SJCRH30 (cell line): ENCODE data around the gene LCN1. TPM values are rescaled to one million over a fixed set of nuclear protein-coding genes. Genes with fewer than 3 reads are reported as not detected.
A peak's percentile ranks its signal among the peaks of the same experiment; 100 is the strongest.

Source experiments
- DNase-seq, 2 experiments: peaks; one replicate each; pipeline ENCODE4 v3.0.0-alpha.2; 2015 to 2020
- H3K27ac ChIP-seq: fragments of 250-450 bp; sonication (Bioruptor Pico); 2 replicates; pipeline ENCODE4 v1.5.1; 2020; ENCODE audit warnings: mild to moderate bottlenecking, moderate library complexity
- H3K27me3 ChIP-seq: fragments of 250-450 bp; sonication (Bioruptor Pico); 2 replicates; pipeline ENCODE4 v1.5.1; 2020; ENCODE audit warnings: mild to moderate bottlenecking, moderate library complexity
- H3K36me3 ChIP-seq: fragments of 250-450 bp; sonication (Bioruptor Pico); 2 replicates; pipeline ENCODE4 v1.5.1; 2020; ENCODE audit warnings: mild to moderate bottlenecking, moderate library complexity
- H3K4me1 ChIP-seq: fragments of 250-450 bp; sonication (Bioruptor Pico); 2 replicates; pipeline ENCODE4 v1.5.1; 2020; ENCODE audit warnings: mild to moderate bottlenecking, moderate library complexity
- H3K4me3 ChIP-seq: fragments of 250-450 bp; sonication (Bioruptor Pico); 2 replicates; pipeline ENCODE4 v1.5.1; 2020; ENCODE audit warnings: mild to moderate bottlenecking, moderate library complexity
- H3K9me3 ChIP-seq: fragments of 250-450 bp; sonication (Bioruptor Pico); replicated peaks from 2 replicates; pipeline ENCODE4 v1.5.1; 2020; ENCODE audit warnings: mild to moderate bottlenecking, moderate library complexity
- total RNA-seq: library from RNA; depleted of rRNA; stranded (reverse); fragments of >200 nt; shearing (Covaris generic); gene quantifications from 2 replicates; pipeline ENCODE4 v1.2.3, GENCODE V29; 2014; rRNA removed

LCN1 gene
- total RNA-seq = not detected in 2 replicates

GRCh38 chr9:135520916-135521607, at the start of gene LCN1:
TSS of gene LCN1 (plus strand) at chr9:135521440. CDS start at chr9:135521498, 58 bp downstream.
- no peaks in the 10 kb centered on the region for H3K36me3 ChIP-seq
- peaks cover 5% of the 10 kb centered on the region; the same call in 1 of the 2 replicates for H3K27me3 ChIP-seq
- no peak for DNase-seq

DNA sequence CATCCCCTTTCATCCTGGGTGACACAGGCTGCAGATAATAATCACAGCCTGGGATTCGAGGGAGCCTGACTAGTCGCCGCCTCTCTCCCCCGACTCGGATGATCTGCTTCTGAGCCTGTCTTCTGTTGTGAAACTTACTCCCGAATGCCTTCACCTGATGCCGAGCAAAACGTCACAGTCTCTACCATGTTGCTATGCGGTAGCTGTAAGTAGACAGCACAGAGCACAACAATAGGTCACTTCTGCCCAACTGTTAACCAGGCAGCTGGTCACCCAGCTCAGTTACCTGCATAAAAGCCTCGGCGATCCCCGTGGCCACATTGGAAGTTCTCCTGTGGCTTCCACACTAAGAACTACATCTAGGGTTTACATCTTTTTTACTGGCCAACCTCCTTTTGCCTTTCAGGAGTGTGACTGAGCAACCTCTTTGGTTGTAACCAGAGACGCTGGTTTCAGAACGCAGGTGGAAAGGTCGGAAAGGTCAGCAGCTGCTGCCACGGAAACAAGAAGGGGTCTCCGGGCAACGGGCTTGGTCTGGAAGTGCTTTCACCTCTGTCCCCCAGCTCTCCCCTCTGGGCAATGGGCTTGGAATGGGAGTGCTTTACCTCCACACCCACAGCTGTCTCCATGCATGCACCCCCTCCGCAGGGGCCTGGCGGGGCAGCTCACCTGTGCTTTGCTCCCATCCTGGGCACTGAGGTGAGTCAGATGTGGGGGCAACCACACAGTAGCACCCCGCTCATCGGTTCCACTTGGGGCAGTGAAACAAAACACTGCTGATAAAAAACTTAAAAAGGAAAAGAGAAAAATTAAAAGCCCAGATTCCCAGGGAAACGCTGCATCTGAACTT, 49.2 kb upstream of the LCN1 start:
- H3K4me1 ChIP-seq = peaks cover 15% of the 10 kb centered on the region
- no peak overlapping the region for H3K4me3 ChIP-seq
- peaks cover 20% of the 10 kb centered on the region; the same call in 1 of the 2 replicates for H3K27me3 ChIP-seq
- no peaks in the 10 kb centered on the region for H3K36me3 ChIP-seq
- H3K27ac ChIP-seq = no peak overlapping the region
- no peaks in the 10 kb centered on the region for H3K9me3 ChIP-seq
- peak; percentile 32 to 39 for DNase-seq

More at GRCh38 chr9:135520916-135521607, at the start of gene LCN1:
- no peak within 1 kb of the TSS for H3K27ac ChIP-seq
- no peaks in the 10 kb centered on the region for H3K9me3 ChIP-seq
- H3K4me3 ChIP-seq = no peak within 1 kb of the TSS
- H3K4me1 ChIP-seq = no peaks in the 10 kb centered on the region

DNA sequence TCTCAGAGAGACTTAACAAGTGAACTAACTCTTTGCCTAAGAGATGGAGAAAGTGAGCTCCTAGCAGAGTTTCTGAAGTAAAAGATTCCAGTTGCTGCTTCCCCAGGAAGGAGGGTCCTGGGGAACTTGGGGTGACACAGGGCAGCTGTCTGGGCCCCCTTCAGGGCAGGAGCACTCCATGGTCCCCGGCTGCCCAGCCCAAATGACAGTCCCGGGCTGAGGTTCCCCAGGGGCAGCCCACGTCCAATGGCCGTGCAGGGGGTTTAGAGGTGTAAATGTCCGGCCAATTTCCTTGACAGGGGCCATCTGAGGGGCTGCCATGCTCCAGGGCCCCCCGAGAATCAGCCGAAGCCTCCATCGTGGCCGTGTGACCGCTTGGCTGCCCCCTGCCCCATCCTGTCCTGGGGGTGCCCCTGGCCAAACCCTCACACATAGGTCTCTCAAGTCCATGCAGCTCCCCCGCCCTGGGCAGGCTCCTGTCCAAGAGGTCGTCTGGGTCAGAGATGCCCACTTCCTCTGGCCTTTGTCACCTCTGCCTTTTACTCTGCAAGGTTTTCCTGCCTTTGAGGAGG, 47.2 kb upstream of the LCN1 start:
- Histone ChIP-seq H3K4me3 (no peak overlapping the region), H3K36me3 (no peaks in the 10 kb centered on the region), H3K27ac (no peak overlapping the region), H3K9me3 (no peaks in the 10 kb centered on the region), H3K4me1 (peaks cover 15% of the 10 kb centered on the region), H3K27me3 (peaks cover 24% of the 10 kb centered on the region)
- no peak for DNase-seq

GRCh38 chr9:135474915-135475314, 46.3 kb upstream of the LCN1 start:
- peaks cover 15% of the 10 kb centered on the region for H3K4me1 ChIP-seq
- no peaks in the 10 kb centered on the region for H3K9me3 ChIP-seq
- H3K36me3 ChIP-seq = no peaks in the 10 kb centered on the region
- no peak overlapping the region for H3K4me3 ChIP-seq
- H3K27ac ChIP-seq = no peak overlapping the region
- peaks cover 24% of the 10 kb centered on the region for H3K27me3 ChIP-seq
- DNase-seq = peak in 1 of 2 experiments; percentile 43

GRCh38 chr9:135476561-135477355, 44.5 kb upstream of the LCN1 start:
- H3K27me3 ChIP-seq = peaks cover 16% of the 10 kb centered on the region
- DNase-seq = no peak

DNA sequence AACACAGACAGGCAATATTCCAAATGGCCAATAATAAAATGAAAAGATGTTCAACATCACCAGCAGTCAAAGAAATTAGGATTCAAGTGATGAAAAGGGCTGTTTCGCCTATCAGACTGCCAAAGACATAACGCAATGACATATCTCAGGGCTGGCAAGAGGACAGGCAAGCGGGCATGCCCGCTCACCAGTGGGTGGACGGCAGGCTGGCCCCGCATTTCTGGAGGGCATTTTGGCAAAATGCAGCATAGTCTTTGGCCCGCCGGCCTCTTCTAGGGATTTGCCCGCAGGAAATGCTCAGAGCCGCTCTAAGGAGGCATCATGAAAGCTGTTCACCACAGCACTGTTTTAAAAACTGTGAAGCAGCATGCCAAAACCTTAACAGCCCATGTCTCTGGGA, 43.0 kb upstream of the LCN1 start:
- peaks cover 11% of the 10 kb centered on the region for H3K27me3 ChIP-seq
- no peak overlapping the region for H3K27ac ChIP-seq
- no peaks in the 10 kb centered on the region for H3K36me3 ChIP-seq
- DNase-seq = no peak
- no peaks in the 10 kb centered on the region for H3K4me1 ChIP-seq
- no peaks in the 10 kb centered on the region for H3K9me3 ChIP-seq
- no peak overlapping the region for H3K4me3 ChIP-seq

More at GRCh38 chr9:135476561-135477355, 44.5 kb upstream of the LCN1 start:
- H3K9me3 ChIP-seq = no peaks in the 10 kb centered on the region
- H3K4me3 ChIP-seq = no peak overlapping the region
- H3K4me1 ChIP-seq = peaks cover 7% of the 10 kb centered on the region
- H3K27ac ChIP-seq = no peak overlapping the region
- no peaks in the 10 kb centered on the region for H3K36me3 ChIP-seq

GRCh38 chr9:135478829-135479468, 42.3 kb upstream of the LCN1 start:
- Histone ChIP-seq H3K36me3 (no peaks in the 10 kb centered on the region), H3K4me3 (peak overlapping the region; percentile 27), H3K27me3 (peaks cover 9% of the 10 kb centered on the region), H3K9me3 (no peaks in the 10 kb centered on the region), H3K27ac (no peak overlapping the region), H3K4me1 (no peaks in the 10 kb centered on the region)
- no peak for DNase-seq

DNA sequence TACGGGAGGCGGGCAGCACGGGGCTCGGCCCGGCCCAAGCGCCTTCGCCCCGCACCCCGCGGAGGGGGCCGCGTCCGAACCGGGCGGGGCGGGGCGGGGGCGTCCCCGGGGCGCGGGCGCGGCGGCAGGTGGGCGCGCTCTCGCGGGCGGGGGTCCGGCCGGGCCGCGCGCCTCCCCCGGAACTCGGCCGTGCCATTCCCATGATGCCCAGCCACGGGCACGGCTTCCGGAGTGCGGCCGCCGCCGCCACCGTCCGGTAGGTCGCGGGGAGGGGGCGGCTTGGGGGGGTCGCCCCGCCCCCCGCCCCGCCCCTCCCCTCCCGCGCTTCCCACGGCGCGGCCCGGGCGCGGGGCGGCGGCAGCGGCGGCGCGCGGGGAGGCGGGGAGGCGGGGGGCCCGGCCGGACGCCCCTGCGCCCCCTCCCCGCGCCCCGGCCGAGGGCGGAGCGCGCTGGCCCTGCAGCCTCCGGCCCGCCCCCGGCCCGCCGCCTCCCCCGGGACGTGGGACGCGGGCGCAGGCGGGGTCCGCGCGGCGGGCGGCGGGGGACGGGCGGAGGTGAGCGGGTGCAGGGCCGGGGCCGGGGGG, 41.7 kb upstream of the LCN1 start, which contains the start of gene PPP1R26:
TSS of gene PPP1R26 (plus strand) at position 314 of the 584 bp plus-strand sequence. CDS start 4,729 bp downstream, outside the sequence.
- Histone ChIP-seq H3K27ac (no peak within 1 kb of the TSS), H3K27me3 (peaks cover 5% of the 10 kb centered on the region), H3K36me3 (no peaks in the 10 kb centered on the region), H3K4me1 (no peaks in the 10 kb centered on the region), H3K4me3 (peak within 1 kb of the TSS; percentile 70), H3K9me3 (no peaks in the 10 kb centered on the region)
- DNase-seq = no peak

DNA sequence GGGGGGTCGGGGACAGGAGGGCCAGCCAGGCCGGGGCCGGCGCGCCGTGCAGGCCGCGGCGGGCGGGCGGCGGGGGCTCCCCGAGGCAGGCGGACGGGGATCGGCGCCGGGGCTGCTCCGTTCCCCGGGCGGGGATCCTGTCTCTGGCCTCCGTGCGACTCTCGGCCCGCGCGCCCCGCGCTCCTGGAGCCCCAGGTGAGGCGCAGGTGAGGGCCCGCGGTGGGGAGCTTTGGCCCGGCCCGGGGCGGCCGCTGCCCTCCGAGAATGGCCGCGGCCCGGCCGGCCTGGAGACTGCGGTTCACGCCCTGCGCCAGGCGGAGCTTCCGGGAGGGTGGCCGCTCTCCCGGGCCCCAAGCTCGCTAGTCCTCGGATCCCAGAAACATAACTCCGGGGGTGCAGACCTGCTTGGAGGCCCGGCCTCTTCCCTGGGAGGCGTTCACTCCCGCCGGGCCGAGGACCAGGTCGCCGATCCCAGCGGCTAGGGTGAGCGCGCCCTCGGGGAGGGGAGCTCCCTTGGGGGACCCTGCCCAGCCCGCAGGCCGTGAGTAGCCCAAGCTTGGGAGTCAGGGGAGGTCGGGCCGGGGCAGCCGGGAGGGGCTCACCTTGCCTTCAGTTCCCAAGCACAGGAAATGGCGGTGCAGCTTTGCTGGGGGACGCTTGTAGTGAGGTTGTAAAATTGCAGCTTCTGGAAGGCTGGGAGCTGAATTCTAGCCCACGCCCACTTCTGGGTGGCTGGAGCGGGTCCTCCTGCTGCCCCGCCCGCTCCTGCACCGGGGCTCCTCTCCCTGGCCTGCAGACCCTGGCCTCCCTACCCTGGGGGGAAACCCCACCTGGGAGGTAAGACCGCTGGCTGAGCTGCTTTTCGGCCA, 40.9 kb upstream of the LCN1 start:
- H3K27ac ChIP-seq = no peak overlapping the region
- H3K9me3 ChIP-seq = no peaks in the 10 kb centered on the region
- peaks cover 3% of the 10 kb centered on the region for H3K27me3 ChIP-seq
- no peaks in the 10 kb centered on the region for H3K36me3 ChIP-seq
- no peaks in the 10 kb centered on the region for H3K4me1 ChIP-seq
- peak; percentile 46 to 62 for DNase-seq
- H3K4me3 ChIP-seq = peak overlapping the region; percentile 70

- Histone ChIP-seq H3K4me3 (peak overlapping the region; percentile 70), H3K4me1 (no peaks in the 10 kb centered on the region)
Observed at GRCh38 chr9:135480940-135481310, 40.3 kb upstream of the LCN1 start.

GRCh38 chr9:135482015-135482754, 39.1 kb upstream of the LCN1 start:
- Histone ChIP-seq H3K4me3 (no peak overlapping the region), H3K27me3 (peaks cover 3% of the 10 kb centered on the region), H3K4me1 (no peaks in the 10 kb centered on the region), H3K27ac (no peak overlapping the region), H3K36me3 (no peaks in the 10 kb centered on the region), H3K9me3 (no peaks in the 10 kb centered on the region)
- DNase-seq = no peak

More at GRCh38 chr9:135480940-135481310, 40.3 kb upstream of the LCN1 start:
- Histone ChIP-seq H3K27ac (no peak overlapping the region), H3K36me3 (no peaks in the 10 kb centered on the region), H3K9me3 (no peaks in the 10 kb centered on the region), H3K27me3 (peaks cover 3% of the 10 kb centered on the region)
- DNase-seq = no peak

- no peaks in the 10 kb centered on the region for H3K4me1 ChIP-seq
- H3K9me3 ChIP-seq = no peaks in the 10 kb centered on the region
- no peak overlapping the region for H3K27ac ChIP-seq
- H3K27me3 ChIP-seq = no peaks in the 10 kb centered on the region
- no peaks in the 10 kb centered on the region for H3K36me3 ChIP-seq
- no peak overlapping the region for H3K4me3 ChIP-seq
- DNase-seq = no peak
Observed at GRCh38 chr9:135484460-135485277, 36.6 kb upstream of the LCN1 start.
